Retinal pigment epithelial cell (primary cell): Measurements from ENCODE around the gene LYRM1.
"Not testable (repeated sequence)": the region's sequence is repeated elsewhere in the genome, so short reads cannot be mapped to it uniquely, and the experiment has no call there.

Experiments used
- DNase-seq: peaks from one replicate; pipeline ENCODE4 v3.0.0-alpha.2; 2010; ENCODE audit warnings: low read depth
- H3K4me3 ChIP-seq: 2 replicates; pipeline ENCODE4 v1.5.1; 2011; ENCODE audit warnings: mild to moderate bottlenecking, low read length, control low read depth, moderate library complexity
- TF ChIP-seq, protein P1 (sequence below): conservative IDR thresholded peaks from 2 replicates; pipeline ENCODE4 v1.5.1; 2011; ENCODE audit warnings: low read depth, low read length, control low read depth, inconsistent platforms

The LYRM1 gene

DNA sequence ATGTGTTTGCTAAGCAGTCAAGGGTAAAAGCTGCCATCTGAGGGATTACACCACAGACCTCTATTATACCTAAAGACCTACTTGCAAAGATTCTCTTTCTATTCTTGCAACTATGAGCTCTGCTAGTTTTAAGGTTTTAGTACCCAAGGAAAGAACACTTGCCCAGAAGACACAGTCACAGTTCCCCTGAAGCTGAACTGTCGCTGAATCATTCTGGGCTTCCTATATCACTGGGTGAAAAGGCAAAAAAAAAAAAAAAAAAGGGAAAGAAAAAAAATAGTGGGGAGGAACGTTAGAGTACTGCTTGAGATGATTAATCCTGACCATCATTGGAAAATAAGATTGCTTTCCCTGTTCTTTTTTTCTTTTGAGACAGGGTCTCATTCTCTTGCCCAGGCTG is 37.9 kb downstream of the LYRM1 start:
- TF ChIP-seq, protein P1, sequence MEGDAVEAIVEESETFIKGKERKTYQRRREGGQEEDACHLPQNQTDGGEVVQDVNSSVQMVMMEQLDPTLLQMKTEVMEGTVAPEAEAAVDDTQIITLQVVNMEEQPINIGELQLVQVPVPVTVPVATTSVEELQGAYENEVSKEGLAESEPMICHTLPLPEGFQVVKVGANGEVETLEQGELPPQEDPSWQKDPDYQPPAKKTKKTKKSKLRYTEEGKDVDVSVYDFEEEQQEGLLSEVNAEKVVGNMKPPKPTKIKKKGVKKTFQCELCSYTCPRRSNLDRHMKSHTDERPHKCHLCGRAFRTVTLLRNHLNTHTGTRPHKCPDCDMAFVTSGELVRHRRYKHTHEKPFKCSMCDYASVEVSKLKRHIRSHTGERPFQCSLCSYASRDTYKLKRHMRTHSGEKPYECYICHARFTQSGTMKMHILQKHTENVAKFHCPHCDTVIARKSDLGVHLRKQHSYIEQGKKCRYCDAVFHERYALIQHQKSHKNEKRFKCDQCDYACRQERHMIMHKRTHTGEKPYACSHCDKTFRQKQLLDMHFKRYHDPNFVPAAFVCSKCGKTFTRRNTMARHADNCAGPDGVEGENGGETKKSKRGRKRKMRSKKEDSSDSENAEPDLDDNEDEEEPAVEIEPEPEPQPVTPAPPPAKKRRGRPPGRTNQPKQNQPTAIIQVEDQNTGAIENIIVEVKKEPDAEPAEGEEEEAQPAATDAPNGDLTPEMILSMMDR: no peak
- DNase-seq: no peak
- no peak overlapping the region for H3K4me3 ChIP-seq

DNA sequence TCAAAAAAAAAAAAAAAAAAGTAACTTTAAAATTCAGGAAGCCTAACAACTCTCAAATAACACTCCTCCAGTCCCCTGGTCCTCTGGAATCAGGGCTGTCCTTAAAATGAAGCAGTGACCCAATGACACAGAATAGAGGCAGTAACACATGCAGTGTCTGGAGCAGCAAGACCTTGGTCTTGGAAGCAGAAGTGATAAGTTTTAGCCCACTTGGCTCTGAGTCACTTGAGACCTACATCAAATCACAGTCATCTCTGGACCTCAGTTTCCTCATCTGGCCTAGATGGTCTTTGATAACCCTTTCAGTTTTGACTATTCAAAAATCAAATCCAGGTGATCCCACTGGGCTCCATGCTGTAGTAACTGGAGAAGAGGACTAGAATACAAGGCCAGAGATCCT is 39.0 kb downstream of the LYRM1 start:
- no peak overlapping the region for H3K4me3 ChIP-seq
- no peak for DNase-seq
- TF ChIP-seq, protein P1: no peak

DNA sequence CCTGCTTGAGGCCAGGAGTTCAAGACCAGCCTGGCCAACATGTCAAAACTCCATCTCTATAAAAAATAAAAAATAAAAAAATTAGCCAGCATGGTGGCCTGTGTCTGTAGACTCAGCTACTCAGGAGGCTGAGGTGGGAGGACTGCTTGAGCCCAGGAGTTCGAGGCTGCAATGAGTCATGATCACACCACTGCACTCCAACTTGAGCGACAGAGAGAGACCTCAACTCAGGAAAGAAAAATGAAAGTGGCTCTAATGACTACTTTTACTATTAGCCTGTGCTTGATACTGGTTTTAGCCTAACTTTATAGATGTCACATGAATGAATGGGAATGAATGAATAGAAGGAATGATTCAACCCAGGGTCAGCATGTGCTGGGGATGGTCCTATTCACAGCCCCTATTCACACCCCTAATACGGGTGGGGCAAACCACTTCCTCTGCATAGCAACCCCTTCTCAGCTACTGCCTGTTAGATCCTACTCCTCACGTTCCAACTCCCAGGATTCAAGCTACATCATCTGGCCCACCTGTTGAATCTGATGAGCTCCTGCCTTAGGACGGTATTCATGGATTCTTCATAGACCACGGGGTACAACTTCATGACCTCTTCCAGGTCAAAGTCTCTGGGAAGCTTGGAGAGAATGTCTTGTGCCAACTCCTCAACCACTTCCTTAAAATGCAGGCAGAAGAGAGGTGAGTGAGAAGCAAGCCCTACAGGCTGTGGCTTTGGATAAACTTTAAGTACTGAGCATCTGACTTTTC is 40.5 kb downstream of the LYRM1 start:
- DNase-seq: no peak
- no peak overlapping the region for H3K4me3 ChIP-seq
- TF ChIP-seq, protein P1: no peak

- H3K4me3 ChIP-seq: no peak overlapping the region
- DNase-seq: no peak
- TF ChIP-seq, protein P1: no peak
These were observed 41.0 kb downstream of the LYRM1 start for GRCh38 chr16:20941636-20941926.

DNA sequence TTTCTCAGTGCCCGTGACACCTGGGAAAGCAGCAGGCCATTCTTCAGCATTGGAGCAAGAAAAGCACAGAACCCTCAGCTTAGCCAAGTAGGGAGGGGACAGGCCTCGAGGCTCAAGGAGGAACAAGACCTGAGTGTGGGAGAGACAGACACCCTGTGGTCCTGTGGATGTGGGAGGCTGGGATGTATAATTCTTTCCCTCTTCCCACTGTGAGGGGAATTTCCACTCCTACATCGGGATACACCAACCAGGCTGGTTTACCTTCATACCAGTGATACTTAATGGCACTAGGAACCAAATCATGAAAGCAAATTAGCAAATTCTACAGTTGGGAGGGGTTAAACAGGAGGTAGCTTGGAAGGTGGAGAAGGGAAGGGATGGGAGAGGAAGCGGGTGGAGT is 41.7 kb downstream of the LYRM1 start:
- no peak overlapping the region for H3K4me3 ChIP-seq
- TF ChIP-seq, protein P1: no peak
- DNase-seq: no peak

GRCh38 chr16:20944861-20945574 is 44.4 kb downstream of the LYRM1 start:
- no peak overlapping the region for H3K4me3 ChIP-seq
- TF ChIP-seq, protein P1: no peak
- DNase-seq: no peak

GRCh38 chr16:20945575-20945875 is 45.0 kb downstream of the LYRM1 start:
- DNase-seq, H3K4me3 ChIP-seq: not testable (repeated sequence)
